AG09319 (cell line): ENCODE measurements around the gene GJC3.

ENCODE experiments used
- DNase-seq: peaks from one replicate; pipeline ENCODE4 v3.0.0-alpha.2; 2010; ENCODE audit warnings: low read depth; ENCODE audit errors: extremely low read depth
- TF ChIP-seq, protein P1 (sequence below): IDR thresholded peaks from 2 replicates; pipeline ENCODE4 v1.5.1; 2011; ENCODE audit warnings: low read depth, mild to moderate bottlenecking, inconsistent platforms, low read length, moderate library complexity

GJC3 gene

DNA sequence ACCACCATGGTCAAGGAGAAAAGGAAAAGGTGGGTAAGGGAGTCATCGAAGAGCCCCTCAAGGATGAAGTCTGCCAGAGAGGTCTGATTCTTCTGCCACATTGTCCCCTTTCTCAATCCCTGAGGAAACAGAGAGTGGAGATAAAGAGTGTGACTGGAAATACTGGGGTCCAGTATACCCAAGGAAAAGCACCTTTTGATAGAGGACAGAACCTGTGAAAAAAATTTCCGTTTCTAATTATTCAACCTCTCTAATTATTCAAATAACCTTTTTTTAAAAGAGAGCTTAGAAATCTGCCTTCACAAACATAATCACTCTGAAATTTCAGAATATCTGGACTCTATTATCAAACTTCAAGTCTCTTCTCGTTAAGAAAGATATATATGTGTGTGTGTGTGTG is 52.5 kb downstream of the GJC3 start, which contains the start of gene OR2AE1:
TSS of gene OR2AE1 (minus strand) at position 101 of the 400 bp plus-strand sequence. CDS start at position 101, 0 bp downstream.
- DNase-seq, result no peak
- TF ChIP-seq, protein P1, sequence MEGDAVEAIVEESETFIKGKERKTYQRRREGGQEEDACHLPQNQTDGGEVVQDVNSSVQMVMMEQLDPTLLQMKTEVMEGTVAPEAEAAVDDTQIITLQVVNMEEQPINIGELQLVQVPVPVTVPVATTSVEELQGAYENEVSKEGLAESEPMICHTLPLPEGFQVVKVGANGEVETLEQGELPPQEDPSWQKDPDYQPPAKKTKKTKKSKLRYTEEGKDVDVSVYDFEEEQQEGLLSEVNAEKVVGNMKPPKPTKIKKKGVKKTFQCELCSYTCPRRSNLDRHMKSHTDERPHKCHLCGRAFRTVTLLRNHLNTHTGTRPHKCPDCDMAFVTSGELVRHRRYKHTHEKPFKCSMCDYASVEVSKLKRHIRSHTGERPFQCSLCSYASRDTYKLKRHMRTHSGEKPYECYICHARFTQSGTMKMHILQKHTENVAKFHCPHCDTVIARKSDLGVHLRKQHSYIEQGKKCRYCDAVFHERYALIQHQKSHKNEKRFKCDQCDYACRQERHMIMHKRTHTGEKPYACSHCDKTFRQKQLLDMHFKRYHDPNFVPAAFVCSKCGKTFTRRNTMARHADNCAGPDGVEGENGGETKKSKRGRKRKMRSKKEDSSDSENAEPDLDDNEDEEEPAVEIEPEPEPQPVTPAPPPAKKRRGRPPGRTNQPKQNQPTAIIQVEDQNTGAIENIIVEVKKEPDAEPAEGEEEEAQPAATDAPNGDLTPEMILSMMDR, result no peak

DNA sequence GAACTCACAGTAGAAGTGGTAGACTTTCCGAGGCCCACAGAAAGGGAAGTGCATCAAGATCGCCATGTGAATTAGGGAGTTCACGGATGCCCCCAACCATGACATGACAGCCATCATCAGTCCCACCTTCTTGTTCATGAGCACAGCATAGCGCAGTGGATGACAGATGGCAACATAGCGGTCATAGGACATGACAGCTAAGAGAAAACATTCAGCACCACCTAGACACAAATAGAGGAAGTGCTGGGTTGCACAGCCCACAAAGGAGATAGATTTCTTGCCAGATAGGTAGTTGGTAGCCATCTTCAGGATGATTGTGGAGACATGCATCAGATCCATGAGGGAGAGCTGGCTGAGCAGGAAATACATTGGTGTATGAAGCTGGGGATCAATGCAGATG is 52.9 kb downstream of the GJC3 start:
- TF ChIP-seq, protein P1, result no peak
- no peak for DNase-seq
